GM12891 (cell line): ENCODE results near the gene TMEM61.

ENCODE experiments used
- DNase-seq: peaks from one replicate; pipeline ENCODE4 v3.0.0; 2011; ENCODE audit warnings: low spot score; ENCODE audit not compliant: insufficient read length
- FAIRE-seq: peaks from 2 replicates; lab custom pipeline; 2011; peaks lifted over from hg19 to GRCh38; lab: Jason Lieb, UNC
- PAX5 ChIP-seq: IDR thresholded peaks from 2 replicates; pipeline ENCODE4 v1.6.1; 2011; ENCODE audit warnings: low read length, moderate library complexity, mild to moderate bottlenecking; ENCODE audit not compliant: insufficient read depth, severe bottlenecking
- POLR2A ChIP-seq: IDR thresholded peaks from 2 replicates; pipeline ENCODE4 v1.6.1; 2011; ENCODE audit warnings: low read depth, low read length, control low read depth
- POLR2AphosphoS5 ChIP-seq: IDR thresholded peaks from 2 replicates; pipeline ENCODE4 v1.6.1; 2011; ENCODE audit warnings: low read depth, low read length, control low read depth
- POU2F2 ChIP-seq: IDR thresholded peaks from 2 replicates; pipeline ENCODE4 v1.6.1; 2011; ENCODE audit warnings: low read depth, mild to moderate bottlenecking, control low read depth, low read length, moderate library complexity
- SPI1 ChIP-seq: IDR thresholded peaks from 2 replicates; pipeline ENCODE4 v1.6.1; 2011; ENCODE audit warnings: low read depth, low read length, control low read depth
- TAF1 ChIP-seq: IDR thresholded peaks from 2 replicates; pipeline ENCODE4 v1.6.1; 2011; ENCODE audit warnings: low read depth, low read length, control low read depth

TMEM61 gene

DNA sequence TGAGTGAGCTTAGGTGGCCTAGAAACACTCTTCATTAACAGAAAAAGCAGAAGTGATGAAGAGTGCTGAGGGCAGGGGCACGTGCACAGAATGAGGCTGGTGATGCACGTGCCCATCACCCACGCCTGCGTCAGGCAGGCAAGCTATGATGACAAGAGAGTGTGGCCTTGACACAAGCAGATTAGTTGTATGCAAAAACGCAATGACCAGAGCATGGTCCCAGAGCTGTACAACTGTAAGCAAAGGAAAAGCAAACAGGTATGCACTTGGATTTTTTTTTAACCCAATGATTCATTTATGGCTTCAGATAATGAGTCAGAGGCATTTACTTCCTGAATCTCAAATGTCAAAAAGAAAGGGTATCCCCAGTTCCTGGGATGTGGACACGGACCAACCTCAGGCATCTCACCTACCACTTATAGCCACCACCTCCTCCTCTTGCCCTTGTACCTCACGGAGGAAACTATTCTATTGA is 9.1 kb upstream of the TMEM61 start:
- DNase-seq (no peak), FAIRE-seq (peak; percentile 85)
- TF ChIP-seq POLR2AphosphoS5 (no peak), POU2F2 (peak; percentile 85), TAF1 (no peak), POLR2A (no peak), SPI1 (peak; percentile 95), PAX5 (no peak)

DNA sequence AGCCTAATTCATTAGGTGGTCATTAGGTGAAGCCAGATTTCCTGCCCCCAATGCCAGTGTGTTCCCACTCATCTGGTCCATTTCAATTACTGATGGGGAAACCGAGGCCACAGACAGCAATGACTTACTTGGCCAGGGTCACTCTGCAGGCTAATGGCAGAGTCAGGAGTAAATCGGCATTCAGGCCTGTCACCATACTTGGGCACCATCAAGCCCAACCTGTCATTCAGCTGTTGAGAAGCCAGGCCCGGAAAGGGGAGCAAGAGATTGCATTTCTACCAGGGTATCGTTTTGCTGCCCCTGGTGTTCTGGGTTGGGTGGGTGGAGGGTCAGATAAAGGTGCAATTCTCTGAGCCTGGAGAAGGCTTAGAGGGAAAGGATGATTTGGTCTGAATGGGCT is 8.0 kb upstream of the TMEM61 start:
- no peak for FAIRE-seq
- TF ChIP-seq PAX5, result no peak
- no peak for TF ChIP-seq POU2F2
- TF ChIP-seq POLR2AphosphoS5, result no peak
- TF ChIP-seq POLR2A, result no peak
- TF ChIP-seq SPI1, result no peak
- no peak for TF ChIP-seq TAF1
- no peak for DNase-seq

DNA sequence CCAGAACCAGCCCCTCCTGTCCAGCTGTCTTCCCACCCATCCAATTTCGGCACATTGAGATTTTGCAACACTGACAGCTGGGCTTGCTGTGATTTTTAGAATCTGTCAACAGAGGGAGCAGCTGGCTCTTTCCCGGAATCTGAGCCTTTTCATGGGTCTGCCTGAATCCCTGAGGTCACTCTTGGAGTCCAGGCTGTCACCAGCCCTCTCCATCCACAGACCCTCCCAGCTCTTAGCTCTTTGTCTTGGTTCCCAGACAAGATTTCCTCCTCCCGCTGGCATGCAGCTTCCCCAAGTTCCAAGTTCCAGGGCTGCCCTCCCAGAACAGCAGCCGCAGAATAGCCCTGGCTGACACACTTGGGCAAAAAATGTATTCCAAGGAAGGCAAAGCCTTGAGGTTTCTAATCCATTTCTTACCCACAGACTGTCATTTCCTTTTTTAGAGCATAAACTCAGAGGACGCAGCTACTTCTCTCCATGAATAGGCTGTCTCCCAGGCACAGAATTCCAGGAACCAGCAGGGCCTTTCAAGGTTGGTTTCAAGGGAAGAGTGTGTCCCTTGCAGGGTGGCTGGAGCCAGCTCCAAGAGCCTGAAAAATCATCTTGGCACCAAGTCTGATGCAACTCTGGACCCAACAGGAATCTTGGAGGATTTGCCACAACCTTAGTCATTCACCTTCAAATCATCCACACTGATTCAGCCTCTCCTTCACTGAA is 7.1 kb upstream of the TMEM61 start:
- FAIRE-seq (no peak), DNase-seq (no peak)
- TF ChIP-seq PAX5 (no peak), SPI1 (no peak), POLR2AphosphoS5 (no peak), POLR2A (no peak), POU2F2 (no peak), TAF1 (no peak)

DNA sequence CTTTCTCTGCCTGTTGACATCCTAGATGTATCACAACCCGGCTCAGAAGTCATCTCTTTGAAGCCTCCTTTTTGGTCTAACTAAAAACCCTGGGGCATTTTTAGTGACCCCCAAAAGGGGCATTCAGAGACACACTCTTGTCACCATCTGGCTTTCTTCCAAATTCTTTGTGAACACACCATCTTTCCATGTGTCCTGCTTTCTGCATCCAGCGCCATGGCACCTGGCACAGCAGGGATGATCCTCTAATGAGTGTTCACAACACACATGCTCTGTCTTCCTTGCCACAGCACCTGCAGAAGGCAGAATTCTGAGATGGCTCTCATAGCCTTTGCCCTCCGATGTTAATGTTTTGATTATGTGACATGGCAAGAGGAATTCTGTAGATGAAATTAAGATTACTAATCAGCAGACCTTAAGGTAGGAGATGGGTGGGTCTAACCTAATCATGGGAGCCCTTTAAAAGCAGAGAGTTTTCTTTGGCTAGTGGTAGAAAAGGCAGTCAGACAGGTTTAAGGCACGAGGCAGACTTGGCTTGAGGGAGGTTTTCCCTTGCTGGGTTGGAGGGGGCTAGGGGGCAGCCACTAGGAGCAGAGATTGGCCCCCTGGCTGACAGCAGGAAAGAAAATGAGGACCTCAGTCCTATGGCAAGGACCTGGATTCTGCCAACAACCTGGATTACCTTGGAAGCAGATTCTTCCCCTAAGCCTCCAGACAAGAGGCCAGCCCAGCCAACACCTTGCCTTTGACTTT is 4.9 kb upstream of the TMEM61 start:
- no peak for TF ChIP-seq TAF1
- TF ChIP-seq SPI1, result no peak
- no peak for TF ChIP-seq PAX5
- no peak for TF ChIP-seq POU2F2
- no peak for TF ChIP-seq POLR2AphosphoS5
- TF ChIP-seq POLR2A, result no peak
- FAIRE-seq (no peak), DNase-seq (no peak)

DNA sequence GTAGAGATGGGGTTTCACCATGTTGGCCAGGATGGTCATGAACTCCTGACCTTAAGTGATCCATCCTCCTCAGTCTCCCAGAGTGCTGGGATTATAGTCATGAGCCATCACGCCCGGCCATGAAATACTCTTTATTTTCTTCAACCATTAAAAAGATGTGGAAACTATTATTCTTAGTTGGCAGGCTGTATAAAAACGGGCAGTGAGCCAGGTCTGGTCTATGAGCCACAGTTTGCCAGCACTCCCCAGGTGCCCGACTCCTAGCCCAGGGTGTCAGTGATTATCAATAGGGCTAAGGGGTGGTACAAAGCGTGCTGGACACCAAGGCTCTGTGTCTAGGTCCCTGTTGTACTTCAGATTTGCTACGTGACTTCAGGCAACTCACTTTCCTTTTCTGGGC is 3.7 kb upstream of the TMEM61 start:
- FAIRE-seq (no peak), DNase-seq (no peak)
- TF ChIP-seq POLR2AphosphoS5 (no peak), TAF1 (no peak), SPI1 (no peak), POU2F2 (no peak), POLR2A (no peak), PAX5 (no peak)

DNA sequence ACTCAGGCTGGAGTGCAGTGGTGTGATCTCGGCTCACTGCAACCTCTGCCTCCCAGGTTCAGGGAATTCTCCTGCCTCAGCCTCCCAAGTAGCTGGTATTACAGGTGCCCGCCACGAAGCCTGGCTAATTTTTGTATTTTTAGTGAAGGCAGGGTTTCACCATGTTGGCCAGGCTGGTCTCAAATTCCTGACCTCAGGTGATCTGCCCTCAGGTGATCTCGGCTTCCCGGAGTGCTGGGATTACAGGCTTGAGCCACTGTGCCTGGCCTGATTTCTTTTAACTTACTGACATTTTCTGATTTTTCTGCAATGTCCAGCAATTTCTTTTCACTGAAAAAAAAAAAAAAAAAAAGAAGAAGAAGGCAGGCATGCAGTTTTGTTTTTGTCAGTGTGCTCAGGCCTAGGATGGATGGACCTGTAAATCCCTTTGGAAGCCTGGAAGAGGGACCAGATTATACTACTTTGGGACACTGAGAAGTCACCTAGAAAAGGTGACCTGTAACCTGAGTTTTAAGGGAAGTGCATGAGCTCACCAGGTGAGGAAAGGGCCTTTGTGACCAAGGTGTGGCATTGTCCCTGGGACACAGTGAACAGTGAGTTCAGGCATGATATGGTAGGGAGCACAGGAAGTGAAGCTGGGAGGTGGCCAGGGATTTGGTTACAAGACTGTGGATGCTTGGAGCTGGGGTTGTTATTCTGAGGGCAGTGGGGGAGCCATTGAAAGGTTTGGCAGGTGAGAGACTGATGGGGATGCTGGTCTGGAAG is 2.7 kb upstream of the TMEM61 start:
- TF ChIP-seq POU2F2 (no peak), POLR2A (no peak), SPI1 (no peak), POLR2AphosphoS5 (no peak), PAX5 (no peak), TAF1 (no peak)
- no peak for FAIRE-seq

DNA sequence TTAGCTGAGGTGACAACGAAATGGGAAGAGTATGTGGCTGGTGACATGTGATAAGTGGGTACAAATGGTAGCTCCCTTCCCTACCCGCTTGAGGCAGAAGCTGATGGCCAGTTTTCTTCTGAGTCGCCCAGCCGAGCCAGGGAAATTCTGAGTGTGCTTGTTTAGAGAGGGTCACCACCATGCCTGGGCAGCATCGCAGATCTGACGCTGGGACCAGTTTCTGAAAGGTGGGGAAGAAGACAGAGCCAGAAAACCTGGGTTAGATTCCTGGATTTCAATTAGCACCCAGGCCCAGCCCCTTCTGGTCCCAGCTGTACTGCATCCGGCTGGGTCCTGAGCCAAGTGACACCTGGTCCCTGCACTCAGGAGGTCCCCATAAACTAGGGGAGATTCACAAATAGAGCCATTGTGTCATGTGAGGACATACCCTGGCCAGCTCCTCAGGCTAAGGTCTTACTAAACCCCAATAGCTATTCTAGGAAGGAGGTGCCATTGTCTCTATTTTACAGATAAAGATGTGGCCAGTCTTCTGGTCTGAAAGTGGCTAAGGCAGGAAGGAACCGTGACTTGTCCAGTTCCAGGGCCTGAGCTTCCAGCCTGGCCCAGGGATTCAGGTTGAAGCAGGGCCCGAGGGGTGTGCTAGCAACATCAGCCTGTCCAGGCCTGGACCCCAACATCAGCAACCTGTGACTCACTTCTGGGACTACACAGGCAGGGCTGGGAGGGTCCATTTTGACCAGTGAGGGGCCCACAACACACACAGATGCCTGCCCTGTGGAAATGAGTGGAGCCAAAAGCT is 1.7 kb upstream of the TMEM61 start:
- DNase-seq, result no peak
- no peak for FAIRE-seq
- no peak for TF ChIP-seq POU2F2
- TF ChIP-seq POLR2A, result no peak
- no peak for TF ChIP-seq PAX5
- no peak for TF ChIP-seq SPI1
- TF ChIP-seq TAF1, result no peak
- TF ChIP-seq POLR2AphosphoS5, result no peak

More for the DNA sequence above, 2.7 kb upstream of the TMEM61 start:
- no peak for DNase-seq

DNA sequence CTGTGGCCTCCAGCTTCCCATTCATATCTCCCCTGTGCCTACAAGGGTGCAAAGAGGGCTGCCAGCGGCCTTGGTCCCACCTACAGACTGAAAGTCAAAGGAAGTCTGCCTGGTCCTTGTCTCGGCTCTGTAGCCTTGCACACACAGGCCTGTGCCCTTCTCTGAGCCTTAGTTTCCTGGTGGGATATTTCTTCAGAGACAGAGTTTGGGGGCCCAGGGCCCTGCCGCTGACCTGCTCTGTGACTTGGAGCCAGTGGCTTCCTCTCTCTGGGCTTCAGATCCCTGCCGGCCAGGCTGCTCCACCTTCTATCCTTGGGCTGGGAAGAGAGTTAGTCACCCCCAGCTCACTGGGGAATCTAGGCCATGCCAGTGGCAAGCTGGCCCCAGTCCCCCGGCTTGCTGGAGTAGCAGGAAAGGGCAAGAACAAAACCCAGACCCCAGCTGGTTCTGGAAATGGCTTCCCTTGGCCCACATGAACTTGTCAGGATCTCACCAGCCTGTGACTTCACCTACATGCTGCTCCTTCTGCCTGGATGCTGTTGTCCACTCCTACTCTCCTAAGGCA is 1.0 kb upstream of the TMEM61 start:
- no peak for TF ChIP-seq TAF1
- TF ChIP-seq POU2F2, result no peak
- TF ChIP-seq POLR2A, result no peak
- TF ChIP-seq PAX5, result no peak
- no peak for TF ChIP-seq SPI1
- no peak for TF ChIP-seq POLR2AphosphoS5
- DNase-seq (no peak), FAIRE-seq (no peak)
